HG03064 (cell line): ENCODE results near the gene LAMTOR5.
"Not testable (repeated sequence)": the region's sequence is repeated elsewhere in the genome, so short reads cannot be mapped to it uniquely, and the experiment has no call there.

Experiments
- ATAC-seq: cut with Tn5 transposase; IDR thresholded peaks from one replicate; pipeline ENCODE4 v1.9.1; 2021; ENCODE audit warnings: low read depth; ENCODE audit not compliant: unreplicated experiment

LAMTOR5 gene

DNA sequence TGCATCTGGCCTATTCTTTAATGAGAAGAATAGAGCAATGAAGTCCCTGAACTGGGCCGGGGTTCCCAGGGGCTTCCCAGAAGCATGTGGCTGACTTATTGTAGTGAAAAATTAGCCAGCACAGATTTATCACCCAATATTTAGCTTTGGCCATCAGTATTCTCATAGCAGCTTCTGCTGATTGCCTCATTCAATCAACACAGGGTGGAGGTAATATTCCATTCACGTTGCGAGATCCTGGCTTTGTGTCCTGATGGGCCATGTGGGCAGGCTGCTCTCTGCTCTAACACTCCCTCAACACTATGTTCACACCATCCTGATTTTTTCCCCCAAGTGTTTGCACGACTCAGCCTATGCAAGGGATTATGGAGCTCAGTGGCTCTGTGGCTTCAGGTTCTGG, 21.5 kb upstream of the LAMTOR5 start:
- no peak for ATAC-seq

GRCh38 chr1:110426854-110427253, 19.4 kb upstream of the LAMTOR5 start:
- ATAC-seq = no peak

GRCh38 chr1:110425612-110426152, 18.2 kb upstream of the LAMTOR5 start:
- ATAC-seq = no peak

DNA sequence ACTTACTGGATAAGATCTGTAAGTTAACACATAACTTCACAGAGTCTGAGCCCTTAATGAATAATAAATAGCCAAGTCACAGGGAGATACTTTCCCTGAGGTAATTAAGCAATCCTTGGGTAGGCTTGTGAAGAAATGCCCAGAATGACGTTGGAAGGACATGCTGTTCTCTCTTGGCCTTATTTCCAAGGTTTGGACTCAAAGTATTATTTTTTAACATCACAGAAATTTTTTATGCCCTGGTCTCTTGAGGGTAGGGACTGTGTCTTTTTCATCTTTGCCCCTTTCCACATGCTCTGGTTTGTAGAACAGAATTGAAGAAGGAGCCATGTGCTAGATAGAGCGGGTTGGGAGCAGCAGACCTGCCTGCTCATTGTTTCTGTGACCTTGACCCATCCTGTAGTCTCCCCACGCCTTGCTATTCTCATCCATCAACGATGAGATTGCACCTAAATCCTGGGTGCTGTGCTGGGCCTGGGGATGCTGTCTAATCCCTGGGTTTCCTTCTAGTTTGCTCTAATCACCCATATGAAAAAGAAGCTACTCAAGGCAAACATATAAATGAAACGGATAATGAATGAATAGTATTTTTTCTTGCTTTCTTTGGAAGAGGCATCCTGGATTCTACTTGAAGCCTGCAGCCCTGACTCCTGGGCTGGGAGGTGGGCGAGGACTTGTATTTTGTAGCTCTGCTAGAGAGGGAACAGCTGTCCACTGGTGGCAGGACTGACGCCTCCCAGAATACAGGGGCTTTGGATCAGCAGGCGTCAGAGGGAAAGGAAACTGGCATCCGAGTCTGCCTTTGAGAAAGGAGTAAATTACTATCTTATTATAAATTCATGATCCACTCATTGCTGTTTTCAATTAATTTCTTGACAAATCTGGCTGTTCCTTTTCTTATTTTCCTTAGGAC, 17.5 kb upstream of the LAMTOR5 start:
- no peak for ATAC-seq

DNA sequence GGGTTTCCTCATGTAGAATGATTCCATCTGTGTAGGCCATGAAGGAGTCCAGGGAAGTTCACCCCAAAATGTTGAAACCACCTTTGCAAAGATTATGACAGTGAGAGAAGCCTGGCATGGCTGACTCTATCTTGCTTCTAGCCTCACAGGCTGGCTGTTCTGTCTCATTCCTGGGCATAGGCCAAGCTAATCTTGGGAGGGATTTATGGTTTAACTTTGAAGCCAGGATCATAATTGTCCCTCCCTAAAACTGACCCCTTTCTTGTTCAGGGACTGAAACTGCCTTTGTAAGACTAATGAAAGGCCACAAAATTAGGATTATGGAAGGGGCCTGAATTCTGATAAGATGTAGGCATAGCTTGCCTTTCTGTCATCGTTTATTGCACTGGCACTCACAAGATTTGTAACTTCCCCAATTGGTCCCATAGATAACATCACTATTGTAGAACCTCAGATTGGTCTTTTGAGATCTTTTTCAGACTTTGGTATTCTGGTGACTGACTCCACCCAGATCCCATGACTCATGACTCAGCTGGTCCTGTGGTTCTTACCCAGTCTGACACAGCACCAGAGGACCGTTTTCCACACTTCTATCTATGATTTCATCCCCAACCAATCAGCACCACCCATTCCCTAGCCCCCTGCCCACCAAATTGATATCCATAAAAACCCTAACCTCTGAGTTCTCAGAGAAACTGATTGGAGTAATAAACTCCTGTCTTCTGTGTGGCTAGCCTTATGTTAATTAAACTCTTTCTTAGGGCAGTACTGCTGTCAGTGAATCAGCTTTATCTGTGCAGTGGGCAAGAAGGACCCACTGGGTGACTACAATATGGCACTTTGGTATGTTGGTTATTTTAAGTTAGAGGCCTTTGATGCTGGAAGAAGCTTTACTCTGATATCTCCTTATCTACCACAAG, 13.6 kb upstream of the LAMTOR5 start:
- ATAC-seq = no peak

GRCh38 chr1:110420023-110420662, 12.6 kb upstream of the LAMTOR5 start:
- no peak for ATAC-seq

DNA sequence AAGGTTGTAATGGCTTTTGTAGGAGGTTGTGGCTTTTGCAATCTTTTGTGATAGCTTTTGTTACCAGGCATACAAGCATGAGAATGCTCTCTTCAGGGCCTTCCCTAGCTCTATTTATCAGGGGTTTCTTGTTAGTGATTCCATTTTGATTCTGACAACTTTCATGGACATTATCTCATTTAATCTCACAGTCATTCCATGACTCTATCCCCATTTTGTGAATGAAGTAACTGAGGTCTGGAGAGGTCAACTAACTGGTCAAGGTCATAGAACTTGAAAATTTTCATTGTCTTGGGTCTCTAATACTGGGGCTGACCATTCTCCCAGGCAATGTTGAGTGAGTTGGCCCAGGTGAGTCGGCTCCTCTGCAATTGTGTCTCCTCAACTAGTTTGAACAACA, 11.2 kb upstream of the LAMTOR5 start:
- no peak for ATAC-seq

GRCh38 chr1:110413045-110413444, 5.6 kb upstream of the LAMTOR5 start:
- not testable (repeated sequence) for ATAC-seq

DNA sequence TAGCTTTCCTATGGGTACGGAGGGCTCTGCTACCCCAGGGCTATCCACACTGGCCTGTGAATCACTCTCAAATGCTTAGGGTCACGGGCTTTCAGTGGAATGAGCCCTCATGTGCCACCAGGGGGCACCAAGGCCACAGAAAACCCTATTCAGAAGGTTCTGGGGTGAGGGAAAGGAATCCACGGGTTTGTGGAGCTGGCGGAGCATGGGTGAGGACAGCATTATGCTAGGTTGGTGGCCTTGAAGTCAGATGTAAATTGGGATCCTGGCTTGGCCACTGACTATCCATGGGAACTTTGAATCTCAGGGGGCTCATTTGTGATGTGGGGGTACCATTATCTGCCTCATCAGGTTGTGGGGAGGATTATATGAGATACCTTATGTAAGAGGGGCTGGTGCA, 5.1 kb upstream of the LAMTOR5 start:
- no peak for ATAC-seq

DNA sequence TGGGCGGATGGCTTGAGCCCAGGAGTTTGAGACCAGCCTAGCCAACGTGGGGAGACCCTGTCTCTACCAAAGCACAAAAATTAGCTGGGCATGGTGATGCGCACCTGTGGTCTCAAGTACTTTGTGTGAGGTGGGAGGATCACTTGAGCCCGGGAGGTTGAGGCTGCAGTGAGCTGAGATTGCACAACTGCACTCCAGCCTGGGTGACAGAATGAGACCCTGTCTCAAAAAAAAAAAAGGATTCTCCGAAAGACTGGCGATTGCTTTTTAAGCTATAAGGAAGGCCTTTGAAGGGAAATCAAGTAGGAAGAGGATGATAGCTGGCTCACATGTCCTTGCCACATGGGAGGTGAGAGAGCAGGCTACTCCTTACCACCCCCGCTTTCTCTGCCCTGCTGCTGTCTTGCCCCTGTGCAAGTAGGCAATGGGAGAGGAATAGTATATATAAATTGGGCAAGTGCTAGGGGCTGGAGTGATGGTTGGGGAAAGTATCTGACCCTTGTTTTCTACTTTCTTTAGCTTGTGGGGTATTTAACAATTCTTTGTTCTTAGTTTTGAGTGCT, 3.8 kb upstream of the LAMTOR5 start:
- ATAC-seq = no peak

DNA sequence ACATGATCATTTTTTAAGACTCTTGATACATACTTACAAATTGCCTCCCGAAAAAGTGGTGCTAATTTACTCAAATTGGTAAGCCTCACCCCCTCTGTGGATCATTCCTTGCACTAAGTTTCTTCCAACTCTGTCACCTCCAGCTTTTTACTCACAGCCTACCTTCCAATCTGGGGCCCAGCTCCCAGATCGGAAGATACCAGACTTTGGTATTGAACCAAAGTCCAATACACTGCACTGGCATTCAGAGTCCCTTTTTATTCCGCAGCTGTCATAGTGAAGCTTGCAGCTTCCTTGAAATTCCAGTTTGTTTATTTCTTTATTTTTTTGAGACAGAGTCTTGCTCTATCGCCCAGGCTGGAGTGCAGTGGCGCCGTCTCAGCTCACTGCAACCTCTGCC, 1.8 kb upstream of the LAMTOR5 start:
- ATAC-seq = no peak

- no peak for ATAC-seq
Observed at GRCh38 chr1:110408488-110408887, 994 bp upstream of the LAMTOR5 start.

GRCh38 chr1:110406407-110406806, 1.1 kb downstream of the LAMTOR5 start:
- not testable (repeated sequence) for ATAC-seq

- no peak for ATAC-seq
Observed at GRCh38 chr1:110404401-110404800, 3.1 kb downstream of the LAMTOR5 start.

DNA sequence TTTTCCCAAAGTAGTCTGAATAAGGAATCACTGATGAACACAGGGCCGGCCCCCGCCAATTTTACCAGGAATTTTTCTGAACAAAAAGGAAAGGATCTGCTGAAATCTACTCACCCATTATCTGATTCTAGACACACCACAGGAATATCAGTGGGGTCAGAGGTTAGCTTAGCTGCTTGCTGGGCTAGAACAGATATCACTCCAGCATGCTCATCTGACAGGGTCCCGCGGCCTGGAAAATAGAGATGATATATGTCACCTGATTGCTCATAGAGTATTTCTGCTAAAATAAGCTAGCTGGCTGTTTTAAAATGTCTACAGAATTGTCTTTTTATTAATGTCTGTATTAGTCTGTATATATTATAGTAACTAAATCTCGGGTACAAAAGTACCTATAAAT, 3.7 kb downstream of the LAMTOR5 start:
- ATAC-seq = no peak

- ATAC-seq = not testable (repeated sequence)
Observed at GRCh38 chr1:110396259-110396958, 11.1 kb downstream of the LAMTOR5 start.

GRCh38 chr1:110394493-110394820, 13.0 kb downstream of the LAMTOR5 start:
- ATAC-seq = no peak

DNA sequence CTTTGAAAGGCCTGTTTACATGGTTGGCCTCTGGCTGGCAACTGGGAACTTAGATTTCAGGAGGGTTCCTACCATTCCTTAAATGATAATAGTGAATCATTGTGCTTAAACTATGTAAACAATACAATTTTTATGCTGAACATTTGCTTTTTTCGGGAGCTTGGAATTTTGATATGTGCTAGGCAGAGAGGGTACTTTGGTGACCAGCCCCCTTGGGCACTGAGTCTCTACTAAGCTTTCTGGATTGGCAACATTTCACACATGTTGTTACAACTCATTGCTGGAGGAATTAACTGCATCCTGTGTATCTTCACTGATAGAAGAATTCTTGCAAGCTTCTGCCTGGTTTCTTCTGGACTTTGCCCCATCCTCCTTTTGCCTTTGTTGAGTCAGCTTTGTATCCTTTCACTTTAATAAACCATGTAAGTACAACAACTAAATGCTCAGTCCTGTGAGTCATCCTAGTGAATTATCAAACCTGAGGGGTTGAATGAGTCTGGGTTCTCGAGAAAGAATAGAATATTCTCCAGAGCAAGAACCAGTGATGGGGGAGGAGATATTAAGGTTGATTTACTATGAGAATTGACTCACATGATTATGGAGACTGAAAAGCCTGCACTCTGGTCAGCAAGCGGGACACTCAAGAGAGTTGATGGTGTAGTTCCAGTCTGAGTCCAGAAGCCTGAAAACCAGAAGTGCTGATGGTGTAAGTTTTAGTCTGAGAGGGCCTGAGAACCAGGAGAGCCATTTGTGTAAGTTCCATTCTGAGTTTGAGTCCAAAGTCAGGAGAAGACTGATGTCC, 13.6 kb downstream of the LAMTOR5 start:
- no peak for ATAC-seq

- ATAC-seq = no peak
Observed at GRCh38 chr1:110393286-110393685, 14.2 kb downstream of the LAMTOR5 start.
